ENCODE measurements around the gene NDUFV3. TPM values are rescaled to one million over a fixed set of nuclear protein-coding genes. Genes with fewer than 3 reads are reported as not detected.
"Not testable (repeated sequence)": the region's sequence is repeated elsewhere in the genome, so short reads cannot be mapped to it uniquely, and the experiment has no call there.

NDUFV3 gene
- total and polyA plus RNA-seq, 2 experiments from 2014 or later, result 31.9 to 36.3 TPM

DNA sequence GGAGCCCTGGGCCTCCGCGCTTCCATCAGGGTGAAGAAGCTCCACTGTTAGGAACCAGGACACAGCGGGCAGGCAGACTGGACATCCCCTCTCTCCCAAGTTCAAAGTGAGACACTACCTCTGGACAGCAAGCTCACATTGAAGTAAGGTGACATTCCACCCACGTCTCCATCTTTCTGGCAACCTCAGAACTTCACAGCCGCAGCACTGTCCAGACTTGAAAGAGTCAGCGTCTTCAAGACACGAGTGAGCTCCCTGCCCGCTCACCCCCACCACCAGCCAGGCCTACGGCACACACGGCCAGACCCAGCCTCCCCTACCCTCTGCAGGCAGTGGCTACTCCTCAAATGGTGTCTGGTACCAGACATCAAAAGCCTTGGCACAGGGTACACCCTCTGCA is 24.9 kb upstream of the NDUFV3 start:
- WGBS (ENCODE audit: low lambda C conversion rate, missing lambda C conversion rate), result 93% methylated on average over 10 of the region's 10 CpGs
- Histone ChIP-seq H3K79me2 (peaks cover 4% of the 10 kb centered on the region), H3K36me3 (replicated peaks; ENCODE audit: insufficient read depth, low read depth) (no peaks in the 10 kb centered on the region)

DNA sequence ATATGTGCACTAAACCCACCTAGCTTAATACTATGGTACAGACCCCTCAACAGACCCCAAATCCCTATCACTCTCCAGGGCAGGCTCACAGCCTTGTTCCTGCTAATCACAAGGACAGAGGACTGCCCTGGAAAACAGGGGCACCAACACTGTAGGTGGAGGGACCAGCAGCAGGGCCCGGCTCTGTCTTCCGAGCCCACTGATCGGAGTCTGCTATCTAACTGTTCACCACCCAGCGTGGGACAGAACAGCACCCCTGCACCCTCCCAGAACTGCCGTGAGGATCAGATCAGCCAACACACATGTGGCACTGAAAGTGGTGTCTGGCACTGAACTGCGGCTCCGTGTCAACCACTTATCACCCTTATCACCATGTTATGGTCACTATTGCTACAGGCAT is 20.0 kb upstream of the NDUFV3 start:
- Histone ChIP-seq H3K27me3 (no peaks in the 10 kb centered on the region), H4K20me1 (ENCODE audit: insufficient read depth, poor library complexity, severe bottlenecking) (no peaks in the 10 kb centered on the region), H3K36me3 (replicated peaks; ENCODE audit: insufficient read depth, low read depth) (no peaks in the 10 kb centered on the region), H3K4me2 (no peak overlapping the region), H3K4me1 (ENCODE audit: insufficient read depth) (peaks cover 2% of the 10 kb centered on the region), H3K9me3 (ENCODE audit: low read depth) (no peaks in the 10 kb centered on the region), H2AFZ (no peak overlapping the region), H3K79me2 (peaks cover 14% of the 10 kb centered on the region), H3K9me2 (replicated peaks; ENCODE audit: insufficient read depth) (no peaks in the 10 kb centered on the region), H3K4me3 (no peak overlapping the region), H3K27ac (no peak overlapping the region)
- TF ChIP-seq, protein P1, sequence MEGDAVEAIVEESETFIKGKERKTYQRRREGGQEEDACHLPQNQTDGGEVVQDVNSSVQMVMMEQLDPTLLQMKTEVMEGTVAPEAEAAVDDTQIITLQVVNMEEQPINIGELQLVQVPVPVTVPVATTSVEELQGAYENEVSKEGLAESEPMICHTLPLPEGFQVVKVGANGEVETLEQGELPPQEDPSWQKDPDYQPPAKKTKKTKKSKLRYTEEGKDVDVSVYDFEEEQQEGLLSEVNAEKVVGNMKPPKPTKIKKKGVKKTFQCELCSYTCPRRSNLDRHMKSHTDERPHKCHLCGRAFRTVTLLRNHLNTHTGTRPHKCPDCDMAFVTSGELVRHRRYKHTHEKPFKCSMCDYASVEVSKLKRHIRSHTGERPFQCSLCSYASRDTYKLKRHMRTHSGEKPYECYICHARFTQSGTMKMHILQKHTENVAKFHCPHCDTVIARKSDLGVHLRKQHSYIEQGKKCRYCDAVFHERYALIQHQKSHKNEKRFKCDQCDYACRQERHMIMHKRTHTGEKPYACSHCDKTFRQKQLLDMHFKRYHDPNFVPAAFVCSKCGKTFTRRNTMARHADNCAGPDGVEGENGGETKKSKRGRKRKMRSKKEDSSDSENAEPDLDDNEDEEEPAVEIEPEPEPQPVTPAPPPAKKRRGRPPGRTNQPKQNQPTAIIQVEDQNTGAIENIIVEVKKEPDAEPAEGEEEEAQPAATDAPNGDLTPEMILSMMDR (IDR thresholded peaks at IDR 0.05; ENCODE audit: poor library complexity), result no peak
- TF ChIP-seq EZH2phosphoT487 (IDR thresholded peaks at IDR 0.05; ENCODE audit: low read depth, severe bottlenecking, unreplicated experiment), result no peak
- no peak for TF ChIP-seq EZH2 (IDR thresholded peaks at IDR 0.05; ENCODE audit: borderline replicate concordance)
- 98% methylated on average over 7 of the region's 7 CpGs for WGBS (ENCODE audit: low lambda C conversion rate, missing lambda C conversion rate)
- no peak for DNase-seq (ENCODE audit: low spot score)

More for the DNA sequence above, 24.9 kb upstream of the NDUFV3 start:
- Histone ChIP-seq H4K20me1 (ENCODE audit: insufficient read depth, poor library complexity, severe bottlenecking) (no peaks in the 10 kb centered on the region), H3K9me3 (ENCODE audit: low read depth) (no peaks in the 10 kb centered on the region), H3K27me3 (no peaks in the 10 kb centered on the region), H3K4me2 (no peak overlapping the region), H3K4me3 (no peak overlapping the region), H2AFZ (no peak overlapping the region), H3K9me2 (replicated peaks; ENCODE audit: insufficient read depth) (no peaks in the 10 kb centered on the region), H3K27ac (no peak overlapping the region), H3K4me1 (ENCODE audit: insufficient read depth) (no peaks in the 10 kb centered on the region)
- TF ChIP-seq EZH2 (IDR thresholded peaks at IDR 0.05; ENCODE audit: borderline replicate concordance) (no peak), EZH2phosphoT487 (IDR thresholded peaks at IDR 0.05; ENCODE audit: low read depth, severe bottlenecking, unreplicated experiment) (no peak)
- TF ChIP-seq, protein P1 (IDR thresholded peaks at IDR 0.05; ENCODE audit: poor library complexity), result no peak
- no peak for DNase-seq (ENCODE audit: low spot score)

DNA sequence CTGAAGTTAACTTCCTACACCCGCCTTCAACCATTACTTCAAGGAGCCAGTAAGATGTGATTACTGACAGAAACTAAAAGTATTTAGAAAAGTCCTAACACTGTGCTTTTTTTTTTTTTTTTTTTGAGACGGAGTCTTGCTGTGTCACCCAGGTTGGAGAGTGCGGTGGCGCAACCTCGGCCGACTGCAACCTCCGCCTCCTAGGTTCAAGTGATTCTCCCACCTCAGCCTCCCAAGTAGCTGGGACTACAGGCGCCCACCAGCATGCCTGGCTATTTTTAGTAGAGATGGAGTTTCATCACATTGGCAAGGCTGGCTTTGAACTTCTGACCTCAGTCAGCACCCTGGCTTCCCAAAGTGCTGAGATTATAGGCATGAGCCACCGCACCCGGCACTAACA is 17.3 kb upstream of the NDUFV3 start:
- peaks cover 27% of the 10 kb centered on the region for H3K79me2 ChIP-seq
- not testable (repeated sequence) for H3K4me3 ChIP-seq; H3K4me1 ChIP-seq (ENCODE audit: insufficient read depth); DNase-seq (ENCODE audit: low spot score); H2AFZ ChIP-seq; H3K27ac ChIP-seq; H3K9me3 ChIP-seq (ENCODE audit: low read depth); H3K27me3 ChIP-seq; H3K9me2 ChIP-seq (replicated peaks; ENCODE audit: insufficient read depth); H3K4me2 ChIP-seq; H4K20me1 ChIP-seq (ENCODE audit: insufficient read depth, poor library complexity, severe bottlenecking); H3K36me3 ChIP-seq (replicated peaks; ENCODE audit: insufficient read depth, low read depth)
- whole genome bisulfite sequencing (ENCODE audit: low lambda C conversion rate, missing lambda C conversion rate), result 94% methylated on average over 7 of the region's 10 CpGs

DNA sequence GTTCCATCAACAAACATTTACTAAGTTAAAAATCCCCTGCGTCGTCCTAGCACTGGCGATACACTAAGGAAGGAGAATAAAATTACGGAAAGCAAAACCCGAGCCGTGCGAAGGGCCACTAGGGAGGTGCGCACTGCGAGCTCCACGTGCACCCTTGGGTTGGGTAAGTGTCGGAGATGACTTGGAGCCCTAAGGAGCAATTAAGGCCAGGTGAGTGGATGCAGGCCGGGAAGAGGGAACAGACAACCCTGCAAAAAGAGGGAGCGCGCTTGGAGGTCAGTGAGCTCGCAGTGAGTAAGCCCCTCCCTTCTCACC is 14.5 kb upstream of the NDUFV3 start:
- peak overlapping the region; percentile 93 for H3K27ac ChIP-seq
- H2AFZ ChIP-seq, result peak overlapping the region; percentile 84
- TF ChIP-seq EZH2 (IDR thresholded peaks at IDR 0.05; ENCODE audit: borderline replicate concordance) (no peak), EZH2phosphoT487 (IDR thresholded peaks at IDR 0.05; ENCODE audit: low read depth, severe bottlenecking, unreplicated experiment) (no peak)
- TF ChIP-seq, protein P1 (IDR thresholded peaks at IDR 0.05; ENCODE audit: poor library complexity), result no peak
- peaks cover 4% of the 10 kb centered on the region for H3K4me1 ChIP-seq (ENCODE audit: insufficient read depth)
- 3% methylated on average over 15 of the region's 15 CpGs for WGBS (ENCODE audit: low lambda C conversion rate, missing lambda C conversion rate)
- H3K79me2 ChIP-seq, result peaks cover 27% of the 10 kb centered on the region
- no peaks in the 10 kb centered on the region for H4K20me1 ChIP-seq (ENCODE audit: insufficient read depth, poor library complexity, severe bottlenecking)
- no peaks in the 10 kb centered on the region for H3K9me3 ChIP-seq (ENCODE audit: low read depth)
- H3K4me3 ChIP-seq, result peak overlapping the region; percentile 90
- no peaks in the 10 kb centered on the region for H3K9me2 ChIP-seq (replicated peaks; ENCODE audit: insufficient read depth)
- peak overlapping the region; percentile 93 for H3K4me2 ChIP-seq
- no peak for DNase-seq (ENCODE audit: low spot score)
- no peaks in the 10 kb centered on the region for H3K36me3 ChIP-seq (replicated peaks; ENCODE audit: insufficient read depth, low read depth)
- no peaks in the 10 kb centered on the region for H3K27me3 ChIP-seq

All from hepatocyte (in vitro differentiated cells).